Liver (tissue), 3 donors: Measurements from ENCODE around the gene SERPINE1.

Experiments used
- ATF3 ChIP-seq: IDR thresholded peaks from 2 replicates; pipeline ENCODE4 v1.6.1; 2016; ENCODE audit warnings: antibody characterized with exemption
- CTCF ChIP-seq: fragments of 150-350 bp; IDR thresholded peaks from 2 replicates; pipeline ENCODE4 v1.5.1; 2017; ENCODE audit warnings: improper control_type of control experiment, low read depth, low read length; ENCODE audit not compliant: missing input control
- EGR1 ChIP-seq, 2 donors: IDR thresholded peaks; 2 replicates each; pipeline ENCODE4 v1.6.1; 2016 to 2018; ENCODE audit warnings: antibody characterized with exemption in 2 of 2, low read depth in 2 of 2
- FOXA1 ChIP-seq: IDR thresholded peaks from 2 replicates; pipeline ENCODE4 v1.6.1; 2016; ENCODE audit warnings: antibody characterized with exemption
- HNF4A ChIP-seq, 2 donors: conservative IDR thresholded peaks; 2 replicates each; pipeline ENCODE4 v1.6.1; 2016; ENCODE audit warnings: antibody characterized with exemption in 2 of 2, mild to moderate bottlenecking in 2 of 2
- HNF4G ChIP-seq: IDR thresholded peaks from 2 replicates; pipeline ENCODE4 v1.6.1; 2016; ENCODE audit warnings: antibody characterized with exemption
- RAD21 ChIP-seq, 2 donors: IDR thresholded peaks; 2 replicates each; pipeline ENCODE4 v1.6.1; 2016; ENCODE audit warnings: antibody characterized with exemption in 2 of 2, mild to moderate bottlenecking in 2 of 2
- SP1 ChIP-seq: IDR thresholded peaks from 2 replicates; pipeline ENCODE4 v1.6.1; 2018; ENCODE audit warnings: antibody characterized with exemption, mild to moderate bottlenecking
- TAF1 ChIP-seq: conservative IDR thresholded peaks from 2 replicates; pipeline ENCODE4 v1.6.1; 2016; ENCODE audit warnings: antibody characterized with exemption, mild to moderate bottlenecking
- YY1 ChIP-seq: IDR thresholded peaks from 2 replicates; pipeline ENCODE4 v1.6.1; 2016; ENCODE audit warnings: antibody characterized with exemption, mild to moderate bottlenecking
- TF ChIP-seq, protein P1 (sequence below): IDR thresholded peaks from 2 replicates; pipeline ENCODE4 v1.6.1; 2016; ENCODE audit warnings: antibody characterized with exemption
- TF ChIP-seq, protein P2 (sequence below): IDR thresholded peaks from 2 replicates; pipeline ENCODE4 v1.6.1; 2016; ENCODE audit warnings: antibody characterized with exemption
- TF ChIP-seq, protein P3 (sequence below): IDR thresholded peaks from 2 replicates; pipeline ENCODE4 v1.6.1; 2016; ENCODE audit warnings: antibody characterized with exemption, mild to moderate bottlenecking
- donor health status: healthy.
- donor health status: healthy.

DNA sequence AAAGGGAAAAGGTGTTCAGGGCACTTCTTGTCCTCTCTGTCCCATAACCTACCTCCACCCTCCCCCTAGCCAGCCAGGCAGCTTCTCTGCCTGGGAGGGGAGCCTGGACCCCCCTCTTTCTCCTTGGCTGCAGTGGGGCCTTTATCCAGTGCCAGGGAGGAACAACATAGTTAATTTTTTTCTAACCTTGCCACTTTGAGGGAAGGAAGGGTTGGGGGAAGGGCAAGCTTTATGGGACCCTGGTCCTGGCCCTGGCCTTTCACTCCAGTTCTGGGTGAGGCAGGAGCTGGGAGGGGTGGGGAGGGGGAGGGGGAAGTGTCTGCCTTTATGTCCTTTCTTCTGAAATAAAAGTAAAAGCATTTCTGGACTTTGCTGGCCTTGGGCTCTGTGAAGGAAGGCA lies 34.0 kb downstream of the SERPINE1 start:
- TF ChIP-seq CTCF (no peak), HNF4A (conservative IDR thresholded peaks at IDR 0.05) (no peak), TAF1 (no peak), RAD21 (IDR thresholded peaks at IDR 0.05) (no peak), ATF3 (no peak), YY1 (no peak), FOXA1 (no peak), EGR1 (IDR thresholded peaks at IDR 0.05; ENCODE audit: low read depth in 2 of 2) (no peak), HNF4G (no peak), SP1 (no peak)
- TF ChIP-seq, protein P1, sequence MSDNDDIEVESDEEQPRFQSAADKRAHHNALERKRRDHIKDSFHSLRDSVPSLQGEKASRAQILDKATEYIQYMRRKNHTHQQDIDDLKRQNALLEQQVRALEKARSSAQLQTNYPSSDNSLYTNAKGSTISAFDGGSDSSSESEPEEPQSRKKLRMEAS: no peak
- TF ChIP-seq, protein P2, sequence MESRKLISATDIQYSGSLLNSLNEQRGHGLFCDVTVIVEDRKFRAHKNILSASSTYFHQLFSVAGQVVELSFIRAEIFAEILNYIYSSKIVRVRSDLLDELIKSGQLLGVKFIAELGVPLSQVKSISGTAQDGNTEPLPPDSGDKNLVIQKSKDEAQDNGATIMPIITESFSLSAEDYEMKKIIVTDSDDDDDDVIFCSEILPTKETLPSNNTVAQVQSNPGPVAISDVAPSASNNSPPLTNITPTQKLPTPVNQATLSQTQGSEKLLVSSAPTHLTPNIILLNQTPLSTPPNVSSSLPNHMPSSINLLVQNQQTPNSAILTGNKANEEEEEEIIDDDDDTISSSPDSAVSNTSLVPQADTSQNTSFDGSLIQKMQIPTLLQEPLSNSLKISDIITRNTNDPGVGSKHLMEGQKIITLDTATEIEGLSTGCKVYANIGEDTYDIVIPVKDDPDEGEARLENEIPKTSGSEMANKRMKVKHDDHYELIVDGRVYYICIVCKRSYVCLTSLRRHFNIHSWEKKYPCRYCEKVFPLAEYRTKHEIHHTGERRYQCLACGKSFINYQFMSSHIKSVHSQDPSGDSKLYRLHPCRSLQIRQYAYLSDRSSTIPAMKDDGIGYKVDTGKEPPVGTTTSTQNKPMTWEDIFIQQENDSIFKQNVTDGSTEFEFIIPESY: no peak
- TF ChIP-seq, protein P3, sequence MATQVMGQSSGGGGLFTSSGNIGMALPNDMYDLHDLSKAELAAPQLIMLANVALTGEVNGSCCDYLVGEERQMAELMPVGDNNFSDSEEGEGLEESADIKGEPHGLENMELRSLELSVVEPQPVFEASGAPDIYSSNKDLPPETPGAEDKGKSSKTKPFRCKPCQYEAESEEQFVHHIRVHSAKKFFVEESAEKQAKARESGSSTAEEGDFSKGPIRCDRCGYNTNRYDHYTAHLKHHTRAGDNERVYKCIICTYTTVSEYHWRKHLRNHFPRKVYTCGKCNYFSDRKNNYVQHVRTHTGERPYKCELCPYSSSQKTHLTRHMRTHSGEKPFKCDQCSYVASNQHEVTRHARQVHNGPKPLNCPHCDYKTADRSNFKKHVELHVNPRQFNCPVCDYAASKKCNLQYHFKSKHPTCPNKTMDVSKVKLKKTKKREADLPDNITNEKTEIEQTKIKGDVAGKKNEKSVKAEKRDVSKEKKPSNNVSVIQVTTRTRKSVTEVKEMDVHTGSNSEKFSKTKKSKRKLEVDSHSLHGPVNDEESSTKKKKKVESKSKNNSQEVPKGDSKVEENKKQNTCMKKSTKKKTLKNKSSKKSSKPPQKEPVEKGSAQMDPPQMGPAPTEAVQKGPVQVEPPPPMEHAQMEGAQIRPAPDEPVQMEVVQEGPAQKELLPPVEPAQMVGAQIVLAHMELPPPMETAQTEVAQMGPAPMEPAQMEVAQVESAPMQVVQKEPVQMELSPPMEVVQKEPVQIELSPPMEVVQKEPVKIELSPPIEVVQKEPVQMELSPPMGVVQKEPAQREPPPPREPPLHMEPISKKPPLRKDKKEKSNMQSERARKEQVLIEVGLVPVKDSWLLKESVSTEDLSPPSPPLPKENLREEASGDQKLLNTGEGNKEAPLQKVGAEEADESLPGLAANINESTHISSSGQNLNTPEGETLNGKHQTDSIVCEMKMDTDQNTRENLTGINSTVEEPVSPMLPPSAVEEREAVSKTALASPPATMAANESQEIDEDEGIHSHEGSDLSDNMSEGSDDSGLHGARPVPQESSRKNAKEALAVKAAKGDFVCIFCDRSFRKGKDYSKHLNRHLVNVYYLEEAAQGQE: no peak
